Tibial nerve (tissue), 4 donors: ENCODE results near the gene RNF213. TPM values are rescaled to one million over a fixed set of nuclear protein-coding genes. Genes with fewer than 3 reads are reported as not detected.

ENCODE experiments used
- DNase-seq, 2 donors: peaks; one replicate each; pipeline ENCODE4 v3.0.0-alpha.2; 2019; ENCODE audit warnings: low spot score in 2 of 2
- H3K27ac ChIP-seq, 4 donors: fragments of 200-600 bp; sonication (generic) in 3 of 4; one replicate each; pipeline ENCODE4 v1.5.1; 2017 to 2019; ENCODE audit warnings: mild to moderate bottlenecking in 1 of 4
- H3K27me3 ChIP-seq, 2 donors: fragments of 200-600 bp; sonication (generic) in 1 of 2; one replicate each; pipeline versions ENCODE4 v1.5.1 to v1.6.0; 2017 to 2019
- H3K36me3 ChIP-seq, 3 donors: fragments of 200-600 bp; sonication (generic); one replicate each; pipeline ENCODE4 v1.5.1; 2018 to 2019
- H3K4me1 ChIP-seq, 4 donors: fragments of 200-600 bp; sonication (generic) in 3 of 4; one replicate each; pipeline ENCODE4 v1.5.1; 2017 to 2019
- H3K4me3 ChIP-seq, 4 donors: fragments of 200-600 bp; sonication (generic) in 3 of 4; one replicate each; pipeline ENCODE4 v1.5.1; 2017 to 2019; ENCODE audit warnings: mild to moderate bottlenecking in 1 of 4, moderate library complexity in 1 of 4
- H3K9me3 ChIP-seq, 4 donors: fragments of 200-600 bp; sonication (generic) in 3 of 4; one replicate each; pipeline ENCODE4 v1.5.1; 2017 to 2019
- CTCF ChIP-seq, 5 experiments: fragments of 200-600 bp in 3 of 5; fragments of 450-650 bp in 2 of 5; sonication (generic) in 3 of 5; IDR thresholded peaks; one replicate each; pipeline ENCODE4 v1.5.1; 2016 to 2019; ENCODE audit warnings: antibody characterized with exemption in 5 of 5, mild to moderate bottlenecking in 3 of 5, moderate library complexity in 2 of 5
- EP300 ChIP-seq, 2 donors: sonication (generic); formaldehyde crosslinking; IDR thresholded peaks; one replicate each; pipeline ENCODE4 v1.6.1; 2017; ENCODE audit warnings: antibody characterized with exemption in 2 of 2, mild to moderate bottlenecking in 1 of 2
- POLR2A ChIP-seq, 2 donors: fragments of 450-650 bp; IDR thresholded peaks; one replicate each; pipeline ENCODE4 v1.6.1; 2017; ENCODE audit warnings: antibody characterized with exemption in 2 of 2, mild to moderate bottlenecking in 2 of 2, moderate library complexity in 2 of 2
- WGBS, 2 donors: methylation state at CpG; one replicate each; pipeline ENCODE4 v1.1.5; 2018; 5-methylcytosine and 5-hydroxymethylcytosine counted together
- total RNA-seq, 4 donors: library from RNA; depleted of rRNA; stranded (reverse); fragments of >200 nt; gene quantifications; one replicate each; pipeline ENCODE4 v1.1.0, GENCODE V29; 2016

Gene RNF213
- total RNA-seq, 4 donors from 2014 or later = 107 to 148 (median 119) TPM

GRCh38 chr17:80223838-80224497 lies 36.7 kb upstream of the RNF213 start:
- WGBS, 2 donors = 87 to 89% methylated on average over 11 of the region's 11 CpGs
- Histone ChIP-seq H3K4me3 (no peak overlapping the region), H3K27me3 (no peaks in the 10 kb centered on the region), H3K36me3 (peaks cover 0 to 52% (median 0%) of the 10 kb centered on the region in 3 donors), H3K27ac (no peak overlapping the region), H3K4me1 (peaks cover 0 to 27% (median 9%) of the 10 kb centered on the region in 4 donors), H3K9me3 (no peaks in the 10 kb centered on the region)
- TF ChIP-seq POLR2A (IDR thresholded peaks at IDR 0.05) = no peak
- no peak for TF ChIP-seq CTCF (IDR thresholded peaks at IDR 0.05)
- TF ChIP-seq EP300 (IDR thresholded peaks at IDR 0.05) = no peak
- no peak for DNase-seq

GRCh38 chr17:80224683-80225082 lies 36.0 kb upstream of the RNF213 start:
- no peak overlapping the region for H3K4me3 ChIP-seq
- peaks cover 0 to 59% (median 0%) of the 10 kb centered on the region in 3 donors for H3K36me3 ChIP-seq
- peaks cover 0 to 20% (median 7%) of the 10 kb centered on the region in 4 donors for H3K4me1 ChIP-seq
- H3K9me3 ChIP-seq = no peaks in the 10 kb centered on the region
- no peaks in the 10 kb centered on the region for H3K27me3 ChIP-seq
- DNase-seq = no peak
- H3K27ac ChIP-seq = no peak overlapping the region
- TF ChIP-seq EP300 (IDR thresholded peaks at IDR 0.05) (no peak), POLR2A (IDR thresholded peaks at IDR 0.05) (no peak), CTCF (IDR thresholded peaks at IDR 0.05) (no peak)
- 83 to 92% methylated on average over 5 to 6 of the region's 6 CpGs for whole genome bisulfite sequencing, 2 donors

- no peak for TF ChIP-seq POLR2A (IDR thresholded peaks at IDR 0.05)
- Histone ChIP-seq H3K27ac (no peak overlapping the region), H3K36me3 (peaks cover 0 to 64% (median 0%) of the 10 kb centered on the region in 3 donors), H3K9me3 (no peaks in the 10 kb centered on the region), H3K4me1 (peaks cover 0 to 19% (median 7%) of the 10 kb centered on the region in 4 donors), H3K4me3 (no peak overlapping the region), H3K27me3 (no peaks in the 10 kb centered on the region)
- 74 to 84% methylated on average over 6 of the region's 6 CpGs for WGBS, 2 donors
- DNase-seq = no peak
These were observed 35.4 kb upstream of the RNF213 start for GRCh38 chr17:80225230-80225629.

GRCh38 chr17:80227156-80227555 lies 33.5 kb upstream of the RNF213 start:
- Histone ChIP-seq H3K27me3 (no peaks in the 10 kb centered on the region), H3K4me3 (no peak overlapping the region), H3K9me3 (peaks cover 0 to 8% (median under 1%) of the 10 kb centered on the region in 4 donors), H3K27ac (no peak overlapping the region), H3K36me3 (peaks cover 0 to 84% (median 0%) of the 10 kb centered on the region in 3 donors), H3K4me1 (peaks cover 0 to 5% (median 0%) of the 10 kb centered on the region in 4 donors)
- 81 to 94% methylated on average over 4 of the region's 4 CpGs for WGBS, 2 donors
- no peak for DNase-seq
- TF ChIP-seq CTCF (IDR thresholded peaks at IDR 0.05) (no peak), POLR2A (IDR thresholded peaks at IDR 0.05) (no peak), EP300 (IDR thresholded peaks at IDR 0.05) (no peak)

- Histone ChIP-seq H3K4me3 (no peak overlapping the region), H3K4me1 (no peaks in the 10 kb centered on the region)
- 95% methylated on average over 10 to 11 of the region's 11 CpGs for WGBS, 2 donors
These were observed 33.0 kb upstream of the RNF213 start for GRCh38 chr17:80227666-80228065.

More at GRCh38 chr17:80227666-80228065, 33.0 kb upstream of the RNF213 start:
- no peak for TF ChIP-seq EP300 (IDR thresholded peaks at IDR 0.05)
- no peak for TF ChIP-seq CTCF (IDR thresholded peaks at IDR 0.05)
- no peak for TF ChIP-seq POLR2A (IDR thresholded peaks at IDR 0.05)
- Histone ChIP-seq H3K9me3 (peaks cover 0 to 13% (median 3%) of the 10 kb centered on the region in 4 donors), H3K27ac (no peak overlapping the region), H3K36me3 (peaks cover 0 to 87% (median 0%) of the 10 kb centered on the region in 3 donors), H3K27me3 (no peaks in the 10 kb centered on the region)
- no peak for DNase-seq
